ENCODE results near the gene COBL. TPM values are rescaled to one million over a fixed set of nuclear protein-coding genes. Genes with fewer than 3 reads are reported as not detected.

Gene COBL
- total and polyA plus RNA-seq, 2 of the 8 experiments (the other 6 are each of a cell fraction or from before 2014, with no cell fraction given): 13.8 to 40.4 TPM

- Histone ChIP-seq H3K18ac (ENCODE audit: extremely low read depth, low read length) (no peak overlapping the region), H3K14ac (ENCODE audit: insufficient read length) (no peak overlapping the region), H4K91ac (replicated peaks; ENCODE audit: insufficient read length, low read length) (no peak overlapping the region), H3K23me2 (ENCODE audit: low read depth, low read length) (no peaks in the 10 kb centered on the region), H3K23ac (ENCODE audit: insufficient read length) (no peak overlapping the region), H3K27me3 (replicated peaks in 1 of 4; ENCODE audit: control insufficient read depth in 3 of 4, extremely low read depth in 1 of 4, insufficient read depth in 3 of 4, low read length in 3 of 4) (no peaks in the 10 kb centered on the region), H3K79me2 (ENCODE audit: control insufficient read depth in 1 of 2, insufficient read depth in 2 of 2, low read length in 2 of 2) (no peaks in the 10 kb centered on the region), H3K4me3 (ENCODE audit: extremely low read depth in 1 of 4, insufficient read depth in 2 of 4, low read depth in 3 of 4, low read length in 4 of 4) (no peak overlapping the region), H4K20me1 (replicated peaks in 1 of 2; ENCODE audit: control insufficient read depth in 1 of 2, insufficient read depth in 2 of 2, low read length in 2 of 2) (no peaks in the 10 kb centered on the region), H2BK20ac (ENCODE audit: low read length) (no peak overlapping the region), H2BK120ac (replicated peaks; ENCODE audit: low read depth, low read length) (no peak overlapping the region), H2AFZ (ENCODE audit: low read length) (no peak overlapping the region), H2AK5ac (ENCODE audit: low read depth, low read length) (no peak overlapping the region), H3K4me1 (replicated peaks in 1 of 4; ENCODE audit: control insufficient read depth in 3 of 4, insufficient read depth in 4 of 4, low read length in 3 of 4) (peaks cover 0 to 2% (median under 1%) of the 10 kb centered on the region in 4 experiments; a peak in 1 of 7 replicates), H3K4me2 (ENCODE audit: insufficient read depth in 1 of 2, low read depth in 2 of 2, low read length in 2 of 2) (no peak overlapping the region), H3K27ac (ENCODE audit: low read depth, low read length) (no peak overlapping the region), H4K8ac (ENCODE audit: extremely low read depth, insufficient read depth, low read length) (no peak overlapping the region), H3K79me1 (ENCODE audit: low read depth, low read length) (no peaks in the 10 kb centered on the region; the same call in 1 of the 2 replicates), H2BK12ac (ENCODE audit: low read depth, low read length) (no peak overlapping the region), H2BK5ac (ENCODE audit: low read depth, low read length) (no peak overlapping the region), H3K9me3 (ENCODE audit: insufficient read depth in 2 of 2, low read depth in 1 of 2, low read length in 1 of 2) (no peaks in the 10 kb centered on the region), H3K4ac (replicated peaks; ENCODE audit: insufficient read length, low read depth, low read length) (no peak overlapping the region), H3K36me3 (ENCODE audit: control insufficient read depth in 2 of 4, insufficient read depth in 4 of 4, low read length in 3 of 4) (no peaks in the 10 kb centered on the region), H2BK15ac (ENCODE audit: low read length) (no peak overlapping the region), H3K56ac (replicated peaks; ENCODE audit: insufficient read length, low read depth, low read length) (no peak overlapping the region), H3K9ac (replicated peaks in 1 of 4; ENCODE audit: extremely low read depth in 1 of 4, low read depth in 3 of 4, low read length in 3 of 4) (no peak overlapping the region), H4K5ac (ENCODE audit: insufficient read length, low read depth, low read length) (no peak overlapping the region)
- FAIRE-seq (no peak), DNase-seq (ENCODE audit: low read depth in 1 of 2, low spot score in 2 of 2) (no peak)
- WGBS, 2 experiments (ENCODE audit: extremely low coverage in 1 of 2, insufficient coverage in 1 of 2, insufficient read length in 1 of 2, insufficient replicate concordance in 2 of 2, low coverage in 1 of 2, low lambda C conversion rate in 2 of 2, missing lambda C conversion rate in 1 of 2): 95% methylated on average over 12 of the region's 12 CpGs; no CpG with 5 or more reads in 1 of the 2 experiments
- CTCF ChIA-PET (ENCODE audit: partially characterized antibody): interaction anchor here (1.0 to 2.2 kb wide), 4 partner anchors 11 to 545 kb away, joined by 3 to 13 read pairs (median 4); no protein-coding TSS in a partner anchor
- POLR2A ChIA-PET (ENCODE audit: partially characterized antibody): no interaction called here
- TF ChIP-seq RXRA (IDR thresholded peaks at IDR 0.05; ENCODE audit: insufficient read depth, low read depth, low read length) (no peak), TBP (IDR thresholded peaks at IDR 0.05; ENCODE audit: low read depth, low read length) (no peak), ZNF274 (IDR thresholded peaks at IDR 0.05; ENCODE audit: borderline replicate concordance, extremely low read depth, low read length) (no peak), JUND (IDR thresholded peaks at IDR 0.05; ENCODE audit: low read length) (no peak), RAD21 (IDR thresholded peaks at IDR 0.05 in 1 of 2, conservative IDR thresholded peaks at IDR 0.05 in 1 of 2; ENCODE audit: low read depth in 2 of 2, low read length in 2 of 2) (no peak), TCF12 (IDR thresholded peaks at IDR 0.05; ENCODE audit: low read depth, low read length) (no peak), POLR2AphosphoS5 (IDR thresholded peaks at IDR 0.05; ENCODE audit: low read depth, low read length) (no peak), KDM4A (IDR thresholded peaks at IDR 0.05; ENCODE audit: low read depth, low read length, severe bottlenecking) (no peak), BCL11A (IDR thresholded peaks at IDR 0.05; ENCODE audit: low read depth in 2 of 2, low read length in 2 of 2) (no peak)
These were observed 257.8 kb downstream of the COBL start for GRCh38 chr7:51058764-51059163.
